ENCODE measurements around the gene SIRT4. TPM values are rescaled to one million over a fixed set of nuclear protein-coding genes. Genes with fewer than 3 reads are reported as not detected.

Gene SIRT4
- total RNA-seq, 1 experiment from 2014 or later = 2.1 TPM

DNA sequence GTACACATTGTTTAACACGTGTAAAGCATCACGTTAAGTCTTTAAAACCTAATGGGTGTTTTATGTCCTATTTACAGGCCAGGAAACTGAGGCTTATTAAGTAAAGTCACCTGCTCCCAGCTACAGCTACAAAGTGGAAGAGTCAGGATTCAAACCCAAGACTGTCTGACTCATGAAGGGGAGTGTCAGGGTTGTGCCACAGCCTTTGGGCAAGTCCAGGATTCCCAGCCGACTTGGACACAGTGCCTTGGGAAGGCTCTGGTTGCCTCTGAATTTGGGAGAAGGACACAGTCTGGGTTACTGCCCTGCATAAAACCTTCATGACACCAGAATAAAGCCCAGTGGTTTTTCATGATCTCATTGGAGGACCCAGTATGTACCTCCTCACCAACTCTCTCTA lies 17.7 kb upstream of the SIRT4 start:
- peaks cover 3 to 4% of the 10 kb centered on the region in 2 experiments; a peak in 4 of 5 replicates for H3K9me3 Mint-ChIP-seq
- H3K4me1 Mint-ChIP-seq = peaks cover 14 to 18% of the 10 kb centered on the region in 2 experiments
- DNase-seq = no peak

More for the DNA sequence above, 17.7 kb upstream of the SIRT4 start:
- H3K23ac ChIP-seq (ENCODE audit: insufficient read length, low read depth, low read length) = no peak overlapping the region
- no peaks in the 10 kb centered on the region for H4K20me1 ChIP-seq (ENCODE audit: control insufficient read depth, insufficient read depth, insufficient read length)
- H4K8ac ChIP-seq (replicated peaks; ENCODE audit: insufficient read length, low read depth, low read length) = no peak overlapping the region
- no peak overlapping the region for H3K14ac ChIP-seq (ENCODE audit: insufficient read depth, low read length)
- no CpG with 5 or more reads among the region's 3 CpGs for WGBS (ENCODE audit: extremely low coverage, insufficient read length, low lambda C conversion rate)
- no peak overlapping the region for H3K4ac ChIP-seq (ENCODE audit: low read depth, low read length)
- Mint-ChIP-seq H3K36me3 (ENCODE audit: insufficient read depth in 1 of 3, low read depth in 3 of 3) (peaks cover under 1 to 2% (median 2%) of the 10 kb centered on the region in 3 experiments; a peak in 5 of 7 replicates), H3K27me3 (ENCODE audit: low read depth) (no peaks in the 10 kb centered on the region; the same call in none of the 2 replicates), H3K4me3 (no peak overlapping the region), H3K27ac (no peak overlapping the region)
- TF ChIP-seq CTCF (conservative IDR thresholded peaks at IDR 0.05) = no peak
- no peak overlapping the region for H2BK120ac ChIP-seq (ENCODE audit: low read depth, low read length, poor library complexity, severe bottlenecking)
- no peak overlapping the region for H3K56ac ChIP-seq (ENCODE audit: insufficient read length, low read depth, low read length)
- H2BK15ac ChIP-seq (ENCODE audit: low read depth, low read length) = no peak overlapping the region
- H2BK5ac ChIP-seq (ENCODE audit: insufficient read length, low read length) = no peak overlapping the region
- no peak overlapping the region for H3K4me2 ChIP-seq (ENCODE audit: insufficient read depth, insufficient read length, low read length)
- H3K9ac ChIP-seq (ENCODE audit: extremely low read depth, insufficient read length, low read length) = no peak overlapping the region
- no peaks in the 10 kb centered on the region for H3K9me3 ChIP-seq (ENCODE audit: control insufficient read depth, low read depth, low read length)
- no peaks in the 10 kb centered on the region for H3K23me2 ChIP-seq (ENCODE audit: insufficient read length, low read depth, low read length, poor library complexity, severe bottlenecking)
- no peak overlapping the region for H2AFZ ChIP-seq (ENCODE audit: low read length)
- no peak overlapping the region for H2BK12ac ChIP-seq (ENCODE audit: insufficient read length, low read depth, low read length)
- H3K27ac ChIP-seq (ENCODE audit: insufficient read length, low read depth, low read length) = no peak overlapping the region
- H3K4me1 ChIP-seq (ENCODE audit: insufficient read depth, low read length) = no peaks in the 10 kb centered on the region
- no peak overlapping the region for H4K5ac ChIP-seq (ENCODE audit: insufficient read length, low read depth, low read length)
- no peak overlapping the region for H2AK5ac ChIP-seq (ENCODE audit: insufficient read length, low read length)
- H3T11ph ChIP-seq (ENCODE audit: low read length) = no peak overlapping the region
- H3K18ac ChIP-seq (ENCODE audit: insufficient read length, low read depth, low read length) = no peak overlapping the region
- H2BK20ac ChIP-seq (ENCODE audit: low read depth, low read length, poor library complexity, severe bottlenecking) = no peak overlapping the region
- no peaks in the 10 kb centered on the region for H3K79me1 ChIP-seq (ENCODE audit: insufficient read depth, low read depth, low read length, poor library complexity, severe bottlenecking)
- H3K27me3 ChIP-seq (ENCODE audit: insufficient read depth, low read length) = no peaks in the 10 kb centered on the region
- no peaks in the 10 kb centered on the region for H3K79me2 ChIP-seq (ENCODE audit: insufficient read depth, low read length)
- H4K91ac ChIP-seq (ENCODE audit: insufficient read length, low read depth, low read length) = no peak overlapping the region

Measured in H9 (cell line).